DMS 273 (cell line): ENCODE measurements around the gene NCK2.
"Not testable (repeated sequence)": the region's sequence is repeated elsewhere in the genome, so short reads cannot be mapped to it uniquely, and the experiment has no call there.

ENCODE experiments used
- DNase-seq: peaks from one replicate; lab custom pipeline; 2025; ENCODE audit not compliant: unreplicated experiment; lab: John Stamatoyannopoulos, UW

The NCK2 gene

DNA sequence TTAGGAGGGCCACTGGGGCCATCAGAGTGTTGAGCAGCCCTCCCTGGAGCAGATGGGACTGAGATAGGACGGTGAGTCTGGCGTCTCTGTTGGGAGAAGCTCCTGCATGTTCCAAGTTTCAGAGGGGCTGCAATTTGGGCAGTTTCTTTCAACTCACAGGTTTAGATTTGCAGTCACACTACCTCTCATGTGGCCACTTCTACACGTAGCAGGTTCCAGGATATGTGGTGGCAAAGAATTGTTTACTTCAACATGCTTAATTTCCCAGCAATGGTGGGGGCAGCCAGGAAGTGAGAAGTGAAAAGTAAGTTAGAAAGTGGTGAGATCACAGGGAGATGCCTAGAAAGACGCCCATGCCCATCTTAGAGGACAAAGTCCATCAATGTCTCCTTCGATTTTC is 9.3 kb downstream of the NCK2 start:
- no peak for DNase-seq

DNA sequence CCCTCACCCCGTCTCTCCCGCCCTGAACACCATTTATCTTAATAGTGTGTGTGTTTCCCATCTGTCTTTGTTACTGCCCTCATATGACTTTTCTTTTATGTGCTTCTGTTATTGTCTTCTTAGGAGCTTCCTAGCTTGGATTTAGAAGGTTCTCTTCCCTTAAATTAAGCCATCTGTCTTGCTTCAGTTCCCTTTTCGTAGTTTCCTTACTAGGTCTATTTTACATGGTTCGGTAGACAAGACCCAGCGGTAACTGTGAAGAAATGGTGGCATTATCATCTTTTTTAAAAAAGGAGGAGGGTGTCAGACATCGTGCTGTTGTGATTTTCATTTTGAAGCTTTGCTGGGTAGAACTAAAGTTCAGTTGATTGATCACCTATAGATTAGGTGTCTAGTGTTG is 10.3 kb downstream of the NCK2 start:
- DNase-seq, result no peak

DNA sequence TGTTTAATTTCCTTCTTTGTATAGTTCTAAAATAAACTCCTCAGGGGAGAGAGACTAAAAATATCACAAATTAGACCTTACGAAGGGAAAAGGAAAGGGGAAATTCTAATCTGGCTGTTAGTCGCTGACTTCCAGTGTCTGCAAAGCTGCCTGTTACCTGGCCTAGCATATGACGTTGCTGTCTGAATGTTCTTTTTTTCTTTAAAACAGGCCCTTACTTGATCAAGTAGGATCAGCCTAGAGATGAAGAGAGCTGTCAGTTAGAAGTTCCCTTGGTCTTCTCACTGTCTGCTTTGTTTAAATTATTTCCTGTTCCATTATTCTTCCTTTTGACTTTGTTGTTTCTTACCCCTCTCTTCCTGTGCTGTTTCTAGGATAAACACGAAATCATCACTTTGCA is 11.2 kb downstream of the NCK2 start:
- no peak for DNase-seq

DNA sequence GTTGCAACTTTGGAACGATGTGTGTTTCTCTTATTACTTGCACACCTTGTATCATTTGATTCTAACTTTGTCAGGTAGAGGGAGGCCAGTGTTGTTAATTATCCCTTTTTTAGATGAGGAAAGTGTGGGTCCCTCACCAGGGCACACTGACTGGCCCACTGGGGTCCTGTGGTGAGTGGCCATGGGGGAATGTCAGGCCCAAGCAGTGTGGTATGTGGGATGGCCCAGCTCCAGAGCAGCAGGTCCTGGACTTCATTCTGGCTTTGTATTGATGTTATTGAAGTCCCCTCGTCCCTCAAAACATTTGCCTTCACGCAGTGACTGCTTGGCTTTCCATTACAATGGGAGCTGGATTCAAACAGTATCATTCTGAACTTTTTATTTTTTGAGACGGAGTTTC is 11.7 kb downstream of the NCK2 start:
- no peak for DNase-seq

DNA sequence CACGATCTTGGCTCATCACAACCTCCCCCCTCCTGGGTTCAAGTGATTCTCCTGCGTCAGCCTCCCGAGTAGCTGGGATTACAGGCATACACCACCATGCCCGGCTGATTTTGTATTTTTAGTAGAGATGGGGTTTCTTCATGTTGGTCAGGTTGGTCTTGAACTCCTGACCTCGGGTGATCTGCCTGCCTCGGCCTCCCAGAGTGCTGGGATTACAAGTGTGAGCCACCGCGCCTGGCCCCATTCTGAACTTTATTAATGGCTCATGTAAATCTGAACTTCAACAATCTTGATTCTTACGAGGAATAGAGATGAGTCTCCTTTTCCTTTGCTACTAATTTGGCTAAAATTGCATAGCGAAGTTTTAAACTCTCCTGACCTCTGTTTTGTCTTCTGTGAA is 12.2 kb downstream of the NCK2 start:
- not testable (repeated sequence) for DNase-seq

DNA sequence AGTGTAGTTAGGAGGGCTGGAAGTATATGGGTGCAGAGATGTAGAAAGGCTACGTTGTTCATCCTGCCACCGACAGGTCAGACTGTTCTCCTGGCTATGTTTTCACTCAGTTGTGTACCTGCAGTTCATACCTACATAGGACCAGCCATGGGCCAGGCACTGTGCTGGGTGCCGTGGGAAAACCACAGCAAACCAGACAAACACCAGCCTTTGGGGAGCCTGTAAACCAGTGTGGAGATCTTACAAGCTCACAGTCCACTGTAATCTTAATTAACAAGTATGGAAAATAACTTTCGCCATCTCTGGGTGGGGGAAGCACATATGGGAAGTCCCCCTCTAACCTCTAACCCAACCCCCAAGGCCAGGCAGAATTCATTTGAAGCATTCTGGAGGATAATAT is 12.7 kb downstream of the NCK2 start:
- DNase-seq, result no peak

DNA sequence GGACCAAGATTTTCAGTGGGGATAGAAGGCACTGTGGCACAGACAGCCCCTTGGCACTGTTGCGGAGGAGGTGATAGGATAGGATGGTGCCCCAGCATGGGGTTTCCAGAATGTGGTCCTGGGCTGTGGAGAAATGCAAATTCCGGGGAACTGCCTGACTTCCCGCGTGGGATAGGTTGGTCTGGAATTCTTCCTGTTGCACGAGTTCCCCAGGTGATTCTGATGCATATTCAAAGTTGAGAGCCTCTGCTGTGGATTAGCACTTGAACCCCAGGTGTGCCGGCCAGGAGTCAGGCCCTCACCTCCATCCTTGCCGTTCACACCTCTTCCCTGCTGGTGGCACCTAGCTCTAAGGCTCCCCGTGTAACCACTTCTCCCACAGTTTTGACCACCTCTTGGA is 15.5 kb downstream of the NCK2 start:
- no peak for DNase-seq

DNA sequence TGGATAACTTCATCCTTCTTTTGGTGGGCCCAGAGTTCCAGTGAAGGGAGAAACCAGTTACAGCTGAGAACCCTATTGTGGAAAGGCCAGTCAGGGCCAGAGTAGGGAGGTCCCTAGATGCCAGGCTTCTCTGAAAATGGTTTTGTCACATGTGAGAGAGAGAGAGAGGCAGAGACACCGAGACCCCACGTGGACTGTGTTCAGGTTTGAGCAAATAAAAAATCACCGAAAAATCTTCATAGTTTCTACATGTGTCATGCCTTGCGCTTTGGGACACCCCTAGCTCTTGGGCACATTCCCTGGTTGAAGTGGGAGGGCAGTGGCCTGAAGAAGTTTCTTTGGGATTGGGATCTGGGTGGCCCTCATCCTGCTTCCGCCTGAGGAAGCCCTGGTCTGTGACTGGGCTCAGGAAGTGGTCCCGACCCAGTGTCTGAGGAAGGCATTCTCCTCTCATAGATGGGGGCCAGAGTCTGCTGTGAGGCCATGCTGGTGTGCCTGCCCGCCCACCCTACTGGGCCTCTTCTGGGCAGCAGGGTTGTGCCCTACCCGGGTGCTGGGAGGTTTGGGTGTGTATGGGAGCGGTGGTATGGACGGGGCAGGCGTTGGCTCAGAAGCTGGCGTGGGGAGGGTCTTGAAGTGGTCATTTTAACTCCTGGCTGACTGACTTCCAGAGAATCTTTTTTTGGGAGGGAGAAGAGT is 16.1 kb downstream of the NCK2 start:
- DNase-seq, result no peak

DNA sequence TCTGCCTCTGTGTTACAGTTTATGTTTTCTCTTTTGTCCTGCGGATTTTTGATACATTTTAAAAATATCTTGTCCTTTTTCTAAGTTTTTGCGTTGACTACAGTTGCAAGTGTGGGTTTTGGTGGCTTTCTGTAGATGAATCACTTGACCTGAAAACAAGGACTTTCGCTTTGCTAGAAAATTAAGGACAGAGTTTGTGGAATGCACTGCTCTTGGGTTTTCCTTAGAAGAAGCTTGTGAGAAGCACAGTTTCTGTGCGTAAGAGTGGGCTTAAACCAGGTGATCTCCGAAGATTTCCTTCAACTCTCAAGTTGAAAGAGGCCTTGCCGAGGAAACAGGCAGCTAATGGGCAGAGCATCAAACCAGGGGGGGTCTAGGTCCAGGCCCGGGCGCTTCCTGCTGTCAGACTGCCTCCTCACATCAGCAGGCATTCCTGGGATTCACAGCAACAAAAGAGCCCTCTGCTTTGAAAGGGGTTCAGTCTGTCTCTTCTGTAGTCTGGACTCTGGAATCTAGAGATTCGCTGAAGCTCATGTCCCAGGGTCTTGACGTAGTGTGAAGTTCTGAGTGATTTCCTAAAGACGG is 17.3 kb downstream of the NCK2 start:
- no peak for DNase-seq

DNA sequence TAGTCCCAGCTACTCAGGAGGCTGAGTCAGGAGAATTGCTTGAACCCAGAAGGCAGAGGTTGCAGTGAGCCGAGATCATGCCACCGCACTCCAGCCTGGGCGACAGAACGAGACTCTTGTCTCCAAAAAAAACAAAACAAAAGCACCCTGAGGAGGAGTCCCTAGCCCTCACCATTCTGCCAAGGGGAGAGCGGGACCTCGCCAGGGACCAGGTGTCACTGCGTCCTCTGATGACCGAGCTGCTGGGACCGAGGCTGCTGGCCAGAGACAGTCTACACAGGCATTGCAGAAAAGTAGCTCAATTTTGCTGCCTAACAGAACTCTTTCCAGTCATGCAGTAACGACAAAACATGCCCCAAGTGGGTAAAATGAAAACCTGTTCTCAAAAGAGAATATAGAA is 18.4 kb downstream of the NCK2 start:
- no peak for DNase-seq

DNA sequence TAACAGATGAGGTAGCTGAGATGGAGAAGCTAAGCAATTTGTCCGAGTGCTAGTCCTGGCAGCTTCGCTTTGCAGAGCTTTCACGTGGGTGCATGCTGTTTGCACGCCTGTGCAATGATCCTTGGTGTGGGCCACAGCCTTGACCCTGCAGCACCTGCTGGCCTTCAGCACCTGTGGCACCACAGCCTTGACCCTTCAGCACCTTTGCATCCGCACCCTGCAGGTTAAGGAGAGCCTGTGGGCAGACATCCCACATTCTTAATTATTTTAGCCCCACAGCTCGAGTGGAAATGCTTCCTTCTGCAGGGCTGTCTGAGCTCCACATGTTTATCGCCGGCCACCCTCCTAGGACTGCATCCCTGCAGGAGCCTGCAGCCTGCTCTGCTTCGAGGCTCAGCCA is 19.3 kb downstream of the NCK2 start:
- no peak for DNase-seq

DNA sequence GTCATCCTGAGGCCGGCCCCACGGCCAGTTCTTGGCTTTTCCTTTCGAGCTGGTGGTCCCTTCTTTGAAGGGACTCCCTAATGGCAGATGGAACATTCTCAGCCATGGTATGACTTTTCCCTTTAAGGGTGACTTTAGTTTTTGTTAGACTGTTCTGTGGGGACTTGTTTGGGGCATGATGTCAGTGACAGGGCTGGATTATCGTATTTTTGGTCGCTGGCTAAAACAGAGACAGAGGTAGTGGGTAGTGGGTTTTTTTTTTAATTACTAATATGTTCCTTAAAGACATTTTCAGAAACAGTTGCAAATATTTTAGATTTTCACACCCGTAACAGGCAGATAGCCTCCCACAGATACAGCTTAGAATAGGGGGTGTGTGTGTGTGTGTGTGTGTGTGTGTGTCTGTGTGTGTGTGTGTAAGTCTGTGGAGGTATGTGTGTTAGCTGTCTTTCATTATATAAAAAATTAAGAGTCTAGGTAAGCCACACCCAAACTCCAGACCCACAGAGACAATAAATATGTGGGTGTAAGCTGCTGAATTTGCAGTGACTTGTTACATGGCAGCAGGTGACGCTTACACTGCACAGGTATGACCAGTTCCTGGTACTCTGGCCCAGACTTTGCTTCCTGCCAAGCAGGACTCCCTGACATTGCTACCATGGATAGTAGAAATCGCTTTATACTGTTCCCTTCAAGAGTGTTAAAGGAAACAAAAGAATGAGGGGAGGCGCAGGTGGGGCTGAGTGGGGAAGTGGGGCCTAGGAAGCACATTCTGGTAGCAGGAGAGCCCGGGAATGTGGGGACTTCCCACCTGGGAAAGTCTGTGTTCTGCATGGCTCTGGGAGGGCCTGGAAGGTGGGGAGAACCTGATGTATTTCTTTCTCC is 20.9 kb downstream of the NCK2 start:
- no peak for DNase-seq

DNA sequence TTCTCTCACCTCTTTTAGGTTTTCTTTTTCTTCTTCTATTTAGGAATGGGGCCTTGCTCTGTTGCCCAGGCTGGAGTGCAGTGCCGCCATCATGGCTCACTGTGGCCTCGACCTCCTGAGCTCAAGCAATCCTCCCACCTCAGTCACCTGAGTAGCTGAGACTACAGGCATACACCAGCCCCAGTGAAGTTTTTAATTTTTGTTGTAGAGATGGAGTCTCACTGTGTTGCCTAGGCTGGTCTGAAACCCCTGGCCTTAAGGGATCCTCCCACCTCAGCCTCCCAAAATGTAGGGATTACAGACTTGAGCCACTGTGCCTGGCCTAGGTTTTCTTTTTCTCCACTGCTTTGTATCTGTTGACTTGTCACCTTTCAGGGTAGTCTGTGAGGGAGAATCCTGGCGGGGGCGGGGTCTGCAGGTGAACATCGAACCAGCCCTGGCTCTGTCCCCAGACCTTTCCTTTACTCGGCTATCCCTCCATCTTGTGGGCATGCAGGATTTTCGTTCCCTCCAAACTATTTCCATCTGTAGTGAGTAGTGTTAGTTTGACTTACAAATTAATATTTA is 21.7 kb downstream of the NCK2 start:
- no peak for DNase-seq

DNA sequence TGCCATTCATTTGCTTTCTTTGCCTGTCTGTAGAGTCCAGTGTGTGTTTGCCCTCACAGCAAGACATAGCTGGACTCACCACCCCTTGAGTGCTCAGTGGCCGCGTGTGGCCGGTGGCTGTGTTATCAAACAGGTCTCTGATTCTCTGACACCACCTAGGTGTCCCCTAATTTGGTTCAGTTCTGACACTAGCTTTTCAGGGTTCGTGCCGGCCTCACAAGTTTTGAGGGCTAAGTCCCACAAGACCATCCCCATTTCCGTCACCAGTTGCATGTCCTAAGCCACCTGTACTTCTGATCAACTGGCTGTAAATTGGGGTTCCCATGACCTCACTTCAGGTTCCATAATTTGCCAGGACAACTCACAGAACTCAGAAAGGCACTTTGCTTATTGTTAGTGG is 23.5 kb downstream of the NCK2 start:
- DNase-seq, result no peak

DNA sequence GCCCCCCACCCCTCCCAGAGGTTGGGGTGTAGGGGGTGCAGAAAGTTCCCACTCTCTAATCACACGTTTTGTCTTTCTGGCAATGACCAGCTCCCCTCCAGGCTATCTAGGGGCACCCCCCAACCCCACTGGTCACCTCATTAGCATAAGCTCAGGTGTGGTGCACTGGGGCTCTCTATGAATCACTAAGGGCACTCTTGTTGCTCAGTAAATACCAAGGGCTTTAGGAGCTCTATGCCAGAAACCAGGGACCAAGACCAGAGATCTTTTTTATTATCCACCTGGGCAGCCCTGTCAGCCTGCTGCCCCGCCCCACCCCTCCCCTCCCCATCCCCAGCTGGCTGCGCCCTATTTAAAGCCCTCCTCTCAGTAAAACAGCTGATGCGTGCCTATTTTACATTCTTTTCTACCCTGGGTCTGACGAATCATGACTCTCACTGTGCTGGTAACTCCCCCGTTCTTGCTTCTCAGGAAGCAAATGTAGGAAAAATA is 24.3 kb downstream of the NCK2 start:
- no peak for DNase-seq

DNA sequence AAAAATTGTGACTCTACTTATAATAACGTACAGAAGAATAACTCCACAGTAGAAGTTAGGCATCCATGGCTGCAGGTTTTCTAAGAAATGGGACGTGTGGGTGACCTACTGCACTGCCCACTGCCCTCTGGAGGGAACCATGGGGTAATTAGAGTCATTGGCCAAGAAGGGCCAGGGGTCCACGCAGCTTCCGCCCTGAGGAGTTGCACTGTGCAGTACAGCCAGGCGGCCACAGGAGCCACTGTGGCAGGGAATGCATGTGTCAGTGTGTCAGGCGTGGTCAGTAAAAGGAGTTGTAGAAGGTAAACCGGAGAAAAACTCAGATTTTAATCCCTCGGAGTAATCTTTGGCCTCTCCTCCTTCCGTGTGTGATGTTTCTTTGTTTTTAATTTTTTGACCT is 24.8 kb downstream of the NCK2 start:
- no peak for DNase-seq

DNA sequence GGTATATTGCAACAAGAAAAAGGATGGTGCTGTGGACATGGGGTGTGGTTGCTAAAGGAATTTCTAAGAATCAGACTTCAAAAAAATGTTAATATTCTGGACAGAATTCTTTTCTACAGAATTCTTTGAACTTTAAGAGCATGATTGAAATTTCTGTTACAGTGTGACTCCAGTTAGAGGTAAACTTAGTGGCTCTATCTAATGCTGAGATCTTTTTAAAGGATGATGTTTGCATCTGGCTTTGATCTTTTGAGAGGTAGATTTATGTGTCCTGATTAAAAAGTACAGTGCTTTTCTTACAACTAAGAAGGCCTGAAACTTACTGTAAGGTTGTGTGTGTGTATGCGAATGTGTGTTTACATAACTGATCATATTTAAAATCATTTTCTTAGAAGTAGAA is 25.4 kb downstream of the NCK2 start:
- DNase-seq, result no peak

DNA sequence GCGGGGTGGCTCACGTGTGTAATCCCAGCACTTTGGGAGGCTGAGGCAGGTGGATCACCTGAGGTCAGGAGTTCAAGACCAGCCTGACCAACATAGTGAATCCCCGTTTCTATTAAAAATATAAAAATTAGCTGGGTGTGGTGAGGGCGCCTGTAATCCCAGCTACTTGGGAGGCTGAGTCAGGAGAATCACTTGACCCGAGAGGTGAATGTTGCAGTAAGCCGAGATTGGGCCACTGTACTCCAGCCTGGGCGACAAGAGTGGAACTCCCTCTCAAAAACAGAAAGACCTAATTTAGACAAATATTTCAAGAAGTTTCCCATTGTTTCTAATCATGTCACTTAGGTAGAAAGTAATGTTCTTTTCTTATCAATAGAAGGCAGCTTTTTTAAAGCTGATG is 26.6 kb downstream of the NCK2 start:
- DNase-seq, result not testable (repeated sequence)

DNA sequence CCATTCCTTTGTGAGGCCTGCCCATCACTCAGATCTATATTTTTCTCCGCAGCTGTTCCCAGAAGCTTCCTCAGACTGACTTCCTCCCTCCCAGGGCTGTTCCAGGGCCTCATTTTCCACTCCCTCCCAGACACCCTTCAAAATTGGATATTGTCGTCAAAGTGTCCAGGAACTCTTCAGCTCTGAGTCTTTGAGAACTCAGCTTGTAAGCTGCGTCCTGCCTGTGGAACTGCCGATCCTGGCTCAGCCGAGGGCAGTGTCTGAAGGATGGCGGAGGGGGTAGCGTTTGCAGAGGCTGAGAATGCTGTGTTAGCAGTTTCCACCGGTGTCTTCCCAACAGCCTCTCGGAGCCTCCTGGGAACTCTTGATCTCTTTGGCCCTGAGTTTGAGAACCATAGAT is 27.1 kb downstream of the NCK2 start:
- no peak for DNase-seq

DNA sequence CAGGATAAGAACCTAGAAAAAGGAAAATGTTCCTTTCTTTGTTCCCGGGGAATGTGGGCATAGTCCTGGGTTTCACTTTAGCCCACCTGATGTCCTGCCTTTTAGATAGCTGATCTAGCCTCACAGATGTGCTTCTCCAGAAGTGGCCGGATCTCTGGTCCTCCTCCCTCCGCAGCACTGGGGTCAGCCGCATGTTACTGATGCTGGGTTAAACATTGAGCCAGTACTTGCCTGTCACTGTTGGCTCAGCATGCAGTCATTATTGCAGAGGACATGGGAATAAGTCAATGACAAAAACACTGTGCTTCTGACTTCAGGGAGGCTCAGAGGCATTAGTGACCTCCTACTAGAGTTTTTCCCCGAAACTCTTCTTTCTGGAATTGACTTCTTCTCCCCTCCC is 27.6 kb downstream of the NCK2 start:
- no peak for DNase-seq

DNA sequence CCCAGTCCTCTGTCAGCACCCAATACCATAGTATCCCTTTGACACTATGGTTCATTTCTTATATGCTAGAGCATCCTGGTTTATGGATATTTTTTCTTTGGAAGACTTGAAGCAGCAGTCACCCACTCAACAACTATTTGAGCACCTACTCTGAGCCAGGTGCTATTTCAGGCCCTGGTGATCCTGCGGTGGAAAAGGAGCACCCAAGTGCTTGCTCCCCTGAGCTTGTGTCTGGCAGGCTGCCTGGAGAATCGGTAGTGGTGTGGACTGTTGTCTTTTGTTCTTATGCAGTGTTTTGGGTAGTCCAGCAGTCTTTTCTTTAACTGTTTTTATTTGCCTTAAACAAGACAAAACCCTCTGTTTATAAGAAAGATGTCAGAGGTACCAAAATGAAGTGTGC is 28.9 kb downstream of the NCK2 start:
- no peak for DNase-seq
